Hepatocyte (in vitro differentiated cells): ENCODE data around the gene SFTPD.

ENCODE experiments used
- EZH2 ChIP-seq: fragments of 200-600 bp; sonication (generic); IDR thresholded peaks from 2 replicates; pipeline ENCODE4 v1.6.1; 2016; ENCODE audit warnings: antibody characterized with exemption, mild to moderate bottlenecking, borderline replicate concordance
- TF ChIP-seq, protein P1 (sequence below): fragments of 200-600 bp; sonication (generic); IDR thresholded peaks from 2 replicates; pipeline ENCODE4 v1.5.1; 2016; ENCODE audit warnings: antibody characterized with exemption, mild to moderate bottlenecking; ENCODE audit not compliant: poor library complexity

DNA sequence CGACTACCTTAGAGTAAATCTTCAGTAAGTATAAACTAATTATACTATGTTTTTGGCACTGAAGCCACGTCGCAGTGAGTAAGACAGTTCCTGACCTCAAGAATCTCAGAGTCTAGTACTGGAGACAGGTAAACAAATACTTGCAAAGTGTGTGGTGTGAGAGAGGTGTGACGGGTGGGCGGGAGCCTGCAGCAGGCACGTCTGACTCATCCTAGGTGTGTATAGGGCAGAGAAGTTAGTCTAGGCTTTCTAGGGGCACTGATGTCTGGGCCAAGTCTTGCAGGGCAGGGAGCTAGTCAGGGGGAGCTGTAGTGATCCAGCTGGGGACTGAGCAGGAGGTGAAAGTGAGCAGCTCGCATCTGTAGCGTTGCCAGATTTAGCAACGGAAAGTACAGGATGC, 35.9 kb upstream of the SFTPD start:
- TF ChIP-seq, protein P1, sequence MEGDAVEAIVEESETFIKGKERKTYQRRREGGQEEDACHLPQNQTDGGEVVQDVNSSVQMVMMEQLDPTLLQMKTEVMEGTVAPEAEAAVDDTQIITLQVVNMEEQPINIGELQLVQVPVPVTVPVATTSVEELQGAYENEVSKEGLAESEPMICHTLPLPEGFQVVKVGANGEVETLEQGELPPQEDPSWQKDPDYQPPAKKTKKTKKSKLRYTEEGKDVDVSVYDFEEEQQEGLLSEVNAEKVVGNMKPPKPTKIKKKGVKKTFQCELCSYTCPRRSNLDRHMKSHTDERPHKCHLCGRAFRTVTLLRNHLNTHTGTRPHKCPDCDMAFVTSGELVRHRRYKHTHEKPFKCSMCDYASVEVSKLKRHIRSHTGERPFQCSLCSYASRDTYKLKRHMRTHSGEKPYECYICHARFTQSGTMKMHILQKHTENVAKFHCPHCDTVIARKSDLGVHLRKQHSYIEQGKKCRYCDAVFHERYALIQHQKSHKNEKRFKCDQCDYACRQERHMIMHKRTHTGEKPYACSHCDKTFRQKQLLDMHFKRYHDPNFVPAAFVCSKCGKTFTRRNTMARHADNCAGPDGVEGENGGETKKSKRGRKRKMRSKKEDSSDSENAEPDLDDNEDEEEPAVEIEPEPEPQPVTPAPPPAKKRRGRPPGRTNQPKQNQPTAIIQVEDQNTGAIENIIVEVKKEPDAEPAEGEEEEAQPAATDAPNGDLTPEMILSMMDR: no peak
- TF ChIP-seq EZH2: no peak
